PC-3 (cell line): ENCODE measurements around the gene GMDS.

Experiments
- CTCF ChIP-seq: fragments of 300-600 bp; sonication (generic); conservative IDR thresholded peaks from 2 replicates; pipeline ENCODE4 v1.5.1; 2017; ENCODE audit warnings: antibody characterized with exemption, low read depth, mild to moderate bottlenecking, low read length
- EZH2 ChIP-seq: fragments of 300-600 bp; sonication (generic); IDR thresholded peaks from one replicate; pipeline ENCODE4 v1.6.1; 2017; ENCODE audit warnings: antibody characterized with exemption, mild to moderate bottlenecking, low read length; ENCODE audit not compliant: unreplicated experiment

GRCh38 chr6:1896897-1897296, 348.5 kb downstream of the GMDS start:
- TF ChIP-seq CTCF (no peak), EZH2 (no peak)
